Right lobe of liver (tissue), 6 donors: ENCODE measurements around the gene POC5. TPM values are rescaled to one million over a fixed set of nuclear protein-coding genes. Genes with fewer than 3 reads are reported as not detected.
"Not testable (repeated sequence)": the region's sequence is repeated elsewhere in the genome, so short reads cannot be mapped to it uniquely, and the experiment has no call there.

Experiments
- ATAC-seq, 4 donors: fragments of 200-7000 bp; cut with Tn5 transposase; one replicate each; pipeline ENCODE4 v1.9.1; 2020; ENCODE audit warnings: mild to moderate bottlenecking in 4 of 4, moderate library complexity in 4 of 4
- DNase-seq, 3 donors: peaks; one replicate each; pipeline ENCODE4 v3.0.0-alpha.2; 2020
- H3K27ac ChIP-seq, 3 donors: fragments of 200-600 bp; one replicate each; pipeline ENCODE4 v1.8.0; 2022
- H3K27me3 ChIP-seq, 2 donors: fragments of 200-600 bp; one replicate each; pipeline ENCODE4 v1.8.0; 2022
- H3K36me3 ChIP-seq, 4 donors: fragments of 200-600 bp; sonication (generic) in 1 of 4; one replicate each; pipeline versions ENCODE4 v1.5.1 to v1.8.0; 2017 to 2022; ENCODE audit warnings: control low read depth in 1 of 4
- H3K4me1 ChIP-seq, 4 donors: fragments of 200-600 bp; sonication (generic) in 1 of 4; one replicate each; pipeline versions ENCODE4 v1.5.1 to v1.8.0; 2017 to 2022; ENCODE audit warnings: control low read depth in 1 of 4
- H3K4me3 ChIP-seq, 3 donors: fragments of 200-600 bp; one replicate each; pipeline ENCODE4 v1.8.0; 2022
- H3K9me3 ChIP-seq, 4 donors: fragments of 200-600 bp; sonication (generic) in 1 of 4; one replicate each; pipeline versions ENCODE4 v1.5.1 to v1.8.0; 2017 to 2022; ENCODE audit warnings: control low read depth in 1 of 4
- POLR2A ChIP-seq: fragments of 450-650 bp; IDR thresholded peaks from one replicate; pipeline ENCODE4 v1.6.1; 2017; ENCODE audit warnings: antibody characterized with exemption, mild to moderate bottlenecking
- WGBS: methylation state at CpG from one replicate; pipeline ENCODE4 v1.1.6; 2018; ENCODE audit warnings: low coverage, low lambda C conversion rate; ENCODE audit not compliant: insufficient coverage; ENCODE audit errors: missing lambda C conversion rate; 5-methylcytosine and 5-hydroxymethylcytosine counted together
- intact Hi-C, 2 donors: fragments of 100-400 bp; cut with DNase I; formaldehyde crosslinking; loops; one replicate each; pipeline versions ENCODE4 v1.11.2 to v1.14.1; 2022
- total RNA-seq, 6 experiments: library from RNA; depleted of rRNA in 2 of 6; stranded (reverse); fragments of >200 nt in 2 of 6; fragmentation: NEBNext Ultra II Directional in 3 of 6; extraction: Animal tissue kit (Norgen Biotek cat#: 25700) in 3 of 6; gene quantifications; one replicate each; pipeline versions ENCODE4 v1.1.0 to v1.2.4, GENCODE V29; 2016 to 2023
- TF ChIP-seq, protein P1 (sequence below), 4 donors: fragments of 200-600 bp in 3 of 4; fragments of 450-650 bp in 1 of 4; IDR thresholded peaks; one replicate each; pipeline versions ENCODE4 v1.5.1 to v1.8.0; 2016 to 2022; ENCODE audit warnings: antibody characterized with exemption in 4 of 4, mild to moderate bottlenecking in 2 of 4
- donor health status: DM: no; HTN: yes; CAD: no.
- donor health status: DM: no; HTN: no; CAD: no.
- donor health status: DM: no; HTN: no; CAD: no.
- donor health status: DM: no; HTN: yes; CAD: no.
- donor health status: DM: no; HTN: yes; CAD: no.

The POC5 gene
- total RNA-seq, 6 experiments from 2014 or later = 1.8 to 10.0 (median 2.8) TPM

GRCh38 chr5:75733767-75734166 is 16.5 kb upstream of the POC5 start:
- no peak for DNase-seq
- no peak for ATAC-seq
- Histone ChIP-seq H3K4me1 (no peaks in the 10 kb centered on the region), H3K36me3 (no peaks in the 10 kb centered on the region), H3K4me3 (no peak overlapping the region), H3K27ac (no peak overlapping the region), H3K9me3 (no peaks in the 10 kb centered on the region), H3K27me3 (no peaks in the 10 kb centered on the region)
- WGBS = 95% methylated on average over 1 of the region's 1 CpG
- TF ChIP-seq, protein P1, sequence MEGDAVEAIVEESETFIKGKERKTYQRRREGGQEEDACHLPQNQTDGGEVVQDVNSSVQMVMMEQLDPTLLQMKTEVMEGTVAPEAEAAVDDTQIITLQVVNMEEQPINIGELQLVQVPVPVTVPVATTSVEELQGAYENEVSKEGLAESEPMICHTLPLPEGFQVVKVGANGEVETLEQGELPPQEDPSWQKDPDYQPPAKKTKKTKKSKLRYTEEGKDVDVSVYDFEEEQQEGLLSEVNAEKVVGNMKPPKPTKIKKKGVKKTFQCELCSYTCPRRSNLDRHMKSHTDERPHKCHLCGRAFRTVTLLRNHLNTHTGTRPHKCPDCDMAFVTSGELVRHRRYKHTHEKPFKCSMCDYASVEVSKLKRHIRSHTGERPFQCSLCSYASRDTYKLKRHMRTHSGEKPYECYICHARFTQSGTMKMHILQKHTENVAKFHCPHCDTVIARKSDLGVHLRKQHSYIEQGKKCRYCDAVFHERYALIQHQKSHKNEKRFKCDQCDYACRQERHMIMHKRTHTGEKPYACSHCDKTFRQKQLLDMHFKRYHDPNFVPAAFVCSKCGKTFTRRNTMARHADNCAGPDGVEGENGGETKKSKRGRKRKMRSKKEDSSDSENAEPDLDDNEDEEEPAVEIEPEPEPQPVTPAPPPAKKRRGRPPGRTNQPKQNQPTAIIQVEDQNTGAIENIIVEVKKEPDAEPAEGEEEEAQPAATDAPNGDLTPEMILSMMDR (IDR thresholded peaks at IDR 0.05) = no peak
- TF ChIP-seq POLR2A = no peak
- intact Hi-C loops = no loop called here

GRCh38 chr5:75731515-75731914 is 14.3 kb upstream of the POC5 start:
- H3K36me3 ChIP-seq, intact Hi-C loops, H3K9me3 ChIP-seq, H3K4me3 ChIP-seq, ATAC-seq, DNase-seq, H3K27me3 ChIP-seq, H3K4me1 ChIP-seq, H3K27ac ChIP-seq: not testable (repeated sequence)
- 100% methylated on average over 3 of the region's 4 CpGs for WGBS

GRCh38 chr5:75729321-75729720 is 12.1 kb upstream of the POC5 start:
- H3K4me3 ChIP-seq = no peak overlapping the region
- WGBS = 91% methylated on average over 3 of the region's 3 CpGs
- no peak for DNase-seq
- peak in 1 of 4 donors; percentile 22 for ATAC-seq
- H3K9me3 ChIP-seq = no peaks in the 10 kb centered on the region
- intact Hi-C loops = no loop called here
- H3K4me1 ChIP-seq = no peaks in the 10 kb centered on the region
- no peak overlapping the region for H3K27ac ChIP-seq
- no peaks in the 10 kb centered on the region for H3K36me3 ChIP-seq
- TF ChIP-seq, protein P1 (IDR thresholded peaks at IDR 0.05) = no peak
- no peak for TF ChIP-seq POLR2A
- H3K27me3 ChIP-seq = no peaks in the 10 kb centered on the region

DNA sequence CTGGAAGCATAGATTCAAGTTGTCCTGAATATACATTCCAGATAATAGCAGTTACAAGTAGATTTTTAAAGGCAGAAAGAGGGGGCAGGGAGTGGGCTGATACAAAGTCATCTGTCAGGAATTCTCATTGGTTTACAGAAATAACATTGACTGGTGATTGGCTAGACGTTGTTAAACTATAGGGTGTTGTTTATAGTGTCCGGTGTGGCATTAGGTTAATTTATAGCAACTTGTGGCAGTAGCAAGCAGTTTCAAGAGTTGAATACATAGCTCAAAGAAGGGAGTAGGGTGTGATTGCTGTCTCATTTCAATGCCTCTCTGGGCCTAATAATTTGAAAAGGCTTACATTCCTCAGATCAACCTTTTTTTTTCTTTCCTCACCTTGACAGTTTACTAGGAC is 10.7 kb upstream of the POC5 start:
- WGBS = 85% methylated on average over 2 of the region's 2 CpGs
- intact Hi-C loops = no loop called here
- Histone ChIP-seq H3K27ac (no peak overlapping the region), H3K27me3 (no peaks in the 10 kb centered on the region), H3K4me3 (no peak overlapping the region), H3K4me1 (no peaks in the 10 kb centered on the region), H3K36me3 (no peaks in the 10 kb centered on the region), H3K9me3 (no peaks in the 10 kb centered on the region)
- DNase-seq = no peak
- no peak for ATAC-seq
- TF ChIP-seq, protein P1 (IDR thresholded peaks at IDR 0.05) = no peak

DNA sequence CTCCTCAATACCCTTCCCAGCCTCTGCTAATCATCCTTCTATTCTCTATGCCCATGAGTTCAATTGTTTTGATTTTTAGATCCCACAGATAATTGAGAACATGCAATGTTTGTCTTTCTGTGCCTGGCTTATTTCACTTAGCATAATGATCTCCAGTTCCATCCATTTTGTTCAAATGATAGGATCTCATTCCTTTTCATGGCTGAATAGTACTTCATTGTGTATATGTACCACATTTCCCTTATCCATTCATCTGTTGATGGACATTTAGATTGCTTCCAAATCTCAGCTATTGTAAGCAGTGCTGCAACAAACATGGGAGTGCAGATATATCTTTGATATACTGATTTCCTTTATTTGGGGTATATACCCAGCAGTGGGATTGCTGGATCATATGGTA is 9.0 kb upstream of the POC5 start:
- H3K27me3 ChIP-seq, H3K4me1 ChIP-seq, H3K27ac ChIP-seq, H3K36me3 ChIP-seq, H3K4me3 ChIP-seq, DNase-seq, ATAC-seq, H3K9me3 ChIP-seq, intact Hi-C loops: not testable (repeated sequence)

DNA sequence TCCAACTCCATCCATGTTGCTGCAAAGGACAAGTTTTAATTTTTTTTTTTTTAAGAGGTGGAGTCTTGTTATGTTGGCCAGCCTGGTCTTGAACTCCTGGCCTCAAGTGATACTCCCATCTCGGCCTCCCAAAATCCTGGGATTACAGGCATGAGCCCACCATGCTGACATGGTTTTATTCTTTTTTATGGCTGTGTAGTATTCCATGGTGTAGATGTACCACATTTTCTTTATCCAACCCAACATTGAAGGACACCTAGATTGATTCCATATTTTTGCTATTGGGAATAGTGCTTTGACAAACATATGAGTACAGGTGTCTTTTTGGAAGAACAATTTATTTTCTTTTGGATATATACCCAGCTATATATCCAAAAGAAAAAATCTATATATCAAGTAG is 6.1 kb upstream of the POC5 start:
- Histone ChIP-seq H3K27me3 (no peaks in the 10 kb centered on the region), H3K9me3 (no peaks in the 10 kb centered on the region), H3K4me1 (peaks cover 0 to 11% (median 0%) of the 10 kb centered on the region in 4 donors), H3K27ac (no peak overlapping the region), H3K36me3 (no peaks in the 10 kb centered on the region), H3K4me3 (no peak overlapping the region)
- intact Hi-C loops = no loop called here
- no peak for ATAC-seq
- TF ChIP-seq, protein P1 (IDR thresholded peaks at IDR 0.05) = no peak
- WGBS = 73% methylated on average over 1 of the region's 1 CpG
- no peak for DNase-seq
